Endothelial cell of umbilical vein (primary cell): Measurements from ENCODE around the gene ATOH1. TPM values are rescaled to one million over a fixed set of nuclear protein-coding genes. Genes with fewer than 3 reads are reported as not detected.

Source experiments
- Bru-seq: library from RNA; stranded (reverse); fragments of 400-500 nt; gene quantifications from one replicate; lab custom pipeline; 2021; lab: Mats Ljungman, UMichigan
- BruChase-seq, 2 experiments: library from RNA; stranded (reverse); fragments of 400-500 nt; gene quantifications; one replicate each; lab custom pipeline; 2021; lab: Mats Ljungman, UMichigan
- BruUV-seq: library from RNA; stranded (reverse); fragments of 400-500 nt; replicated peaks from 2 replicates; lab custom pipeline; 2021; lab: Mats Ljungman, UMichigan
- CTCF ChIA-PET: fragments of 300-600, 350-600 bp; sonication (Branson Sonifier 250); formaldehyde crosslinking; loops from one replicate; lab custom pipeline; 2021; ENCODE audit warnings: antibody characterized with exemption, inconsistent platforms; lab: Charles Lee
- POLR2A ChIA-PET: fragments of 300-600, 350-600 bp; sonication (Branson Sonifier 250); formaldehyde crosslinking; loops from one replicate; lab custom pipeline; 2021; ENCODE audit warnings: antibody characterized with exemption, inconsistent platforms; lab: Charles Lee
- DNase-seq: peaks from one replicate; pipeline ENCODE4 v3.0.0-alpha.2; 2011; ENCODE audit warnings: low read depth, low spot score
- FAIRE-seq: peaks from 2 replicates; lab custom pipeline; 2011; peaks lifted over from hg19 to GRCh38; lab: Jason Lieb, UNC
- H2AFZ ChIP-seq: 2 replicates; pipeline ENCODE4 v1.6.0; 2012; ENCODE audit warnings: low read depth, low read length, control low read depth, inconsistent platforms
- H3K27ac ChIP-seq: 2 replicates; pipeline ENCODE4 v1.5.1; 2011; ENCODE audit warnings: low read depth, mild to moderate bottlenecking, control low read depth, low read length, moderate library complexity; ENCODE audit not compliant: insufficient read depth
- H3K27me3 ChIP-seq, 2 experiments: 2 replicates each; pipeline versions ENCODE4 v1.6.0 to v1.6.1; 2011; ENCODE audit warnings: low read length in 2 of 2, mixed read lengths in 1 of 2; ENCODE audit not compliant: control insufficient read depth in 2 of 2, insufficient read depth in 2 of 2
- H3K36me3 ChIP-seq, 2 experiments: 2 replicates in 1 of 2; 3 replicates in 1 of 2; pipeline ENCODE4 v1.5.1; 2011; ENCODE audit warnings: low read length in 2 of 2, mild to moderate bottlenecking in 1 of 2, moderate library complexity in 1 of 2; ENCODE audit not compliant: control insufficient read depth in 2 of 2, insufficient read depth in 2 of 2; ENCODE audit errors: extremely low read depth in 1 of 2
- H3K4me1 ChIP-seq: 3 replicates; pipeline ENCODE4 v1.5.1; 2011; ENCODE audit warnings: mild to moderate bottlenecking, low read length; ENCODE audit not compliant: control insufficient read depth, insufficient read depth; ENCODE audit errors: extremely low read depth
- H3K4me2 ChIP-seq: 2 replicates; pipeline ENCODE4 v1.6.1; 2011; ENCODE audit warnings: low read length, control low read depth, mixed read lengths; ENCODE audit not compliant: insufficient read depth
- H3K4me3 ChIP-seq, 3 experiments: fragments of 200-600 bp in 1 of 3; sonication (generic), shearing (Covaris generic) in 1 of 3; replicated peaks in 1 of 3; 2 replicates each; pipeline ENCODE4 v1.5.1; 2011 to 2016; ENCODE audit warnings: control low read depth in 3 of 3, low read length in 3 of 3, mild to moderate bottlenecking in 2 of 3, inconsistent platforms in 1 of 3, low read depth in 1 of 3, moderate library complexity in 1 of 3; ENCODE audit not compliant: insufficient read depth in 1 of 3
- H3K79me2 ChIP-seq: 2 replicates; pipeline ENCODE4 v1.6.0; 2012; ENCODE audit warnings: low read length, inconsistent platforms; ENCODE audit not compliant: control insufficient read depth, insufficient read depth
- H3K9ac ChIP-seq: replicated peaks from 2 replicates; pipeline ENCODE3; 2011; ENCODE audit warnings: low read length, control low read depth; ENCODE audit not compliant: insufficient read depth; ENCODE audit errors: extremely low read depth
- H3K9me1 ChIP-seq: replicated peaks from 3 replicates; pipeline ENCODE4 v1.6.0; 2011; ENCODE audit warnings: mild to moderate bottlenecking, low read length; ENCODE audit not compliant: control insufficient read depth, insufficient read depth; ENCODE audit errors: extremely low read depth
- H3K9me3 ChIP-seq: replicated peaks from 2 replicates; pipeline ENCODE4 v1.5.1; 2012; ENCODE audit warnings: low read length, inconsistent platforms; ENCODE audit not compliant: control insufficient read depth, insufficient read depth
- H4K20me1 ChIP-seq: replicated peaks from 2 replicates; pipeline ENCODE3; 2011; ENCODE audit warnings: mild to moderate bottlenecking, low read length; ENCODE audit not compliant: control insufficient read depth, insufficient read depth; ENCODE audit errors: extremely low read depth
- EZH2 ChIP-seq: IDR thresholded peaks from 2 replicates; pipeline ENCODE4 v1.6.1; 2012; ENCODE audit warnings: borderline replicate concordance, low read depth, mild to moderate bottlenecking, moderate library complexity, low read length, inconsistent platforms; ENCODE audit not compliant: severe bottlenecking
- FOS ChIP-seq: IDR thresholded peaks from 2 replicates; pipeline ENCODE4 v1.6.1; 2011; ENCODE audit warnings: mild to moderate bottlenecking, low read length, moderate library complexity, borderline replicate concordance; ENCODE audit not compliant: insufficient read depth
- GATA2 ChIP-seq: IDR thresholded peaks from 2 replicates; pipeline ENCODE4 v1.7.0; 2011; ENCODE audit warnings: low read depth, mild to moderate bottlenecking, moderate library complexity, mixed read lengths, low read length; ENCODE audit not compliant: insufficient read length, insufficient read depth
- JUN ChIP-seq: IDR thresholded peaks from 2 replicates; pipeline ENCODE4 v1.6.1; 2011; ENCODE audit warnings: borderline replicate concordance, low read depth; ENCODE audit not compliant: insufficient read length, insufficient read depth
- MAX ChIP-seq: IDR thresholded peaks from 2 replicates; pipeline ENCODE4 v1.6.1; 2011; ENCODE audit not compliant: insufficient read depth, insufficient read length
- MYC ChIP-seq: IDR thresholded peaks from one replicate; pipeline ENCODE4 v1.6.1; 2011; ENCODE audit warnings: mild to moderate bottlenecking, low read depth, low read length
- POLR2A ChIP-seq: IDR thresholded peaks from 2 replicates; pipeline ENCODE4 v1.6.1; 2012; ENCODE audit warnings: low read depth, mild to moderate bottlenecking, control low read depth, low read length
- POLR2AphosphoS5 ChIP-seq: IDR thresholded peaks from 2 replicates; pipeline ENCODE4 v1.6.1; 2012; ENCODE audit warnings: low read depth, mild to moderate bottlenecking, control low read depth, low read length, moderate library complexity; ENCODE audit not compliant: insufficient read depth
- dilution Hi-C: fragments of 300-500 bp; cut with MboI; formaldehyde crosslinking; loops from one replicate; pipeline ENCODE4 v1.15.0; 2019; ENCODE audit warnings: low sequenced_read_pairs; ENCODE audit not compliant: extremely low pct_ligation_motif_present
- intact Hi-C: fragments of 100-400 bp; cut with micrococcal nuclease; formaldehyde crosslinking; loops from one replicate; pipeline ENCODE4 v1.10.0; 2022
- long read RNA-seq: library from polyadenylated mRNA; stranded (forward); transcript quantifications from one replicate; pipeline ENCODE4 v2.0.0, GENCODE V29; 2021
- polyA minus RNA-seq, 3 experiments: library from RNA; depleted of rRNA, polyadenylated mRNA; stranded (reverse); fragments of >200 nt; gene quantifications; 1 replicate in 1 of 3; 2 replicates in 2 of 3; pipeline ENCODE4 v1.2.3, GENCODE V29; 2011
- polyA plus RNA-seq, 4 experiments: library from polyadenylated mRNA; depleted of rRNA in 3 of 4; stranded (reverse) in 3 of 4; unstranded in 1 of 4; fragments of >200 nt; gene quantifications; 2 replicates each; pipeline versions ENCODE4 v1.2.1 to v1.2.3, GENCODE V29; 2011 to 2012; ENCODE audit warnings: missing spikeins in 1 of 4
- total RNA-seq: library from RNA; stranded (reverse); gene quantifications from 2 replicates; pipeline ENCODE4 v1.2.3, GENCODE V29; 2021
- TF ChIP-seq, protein P1 (sequence below), 2 donors: IDR thresholded peaks; 1 replicate in 1 of 2; 2 replicates in 1 of 2; pipeline ENCODE4 v1.5.1; 2011; ENCODE audit warnings: low read length in 2 of 2, mild to moderate bottlenecking in 2 of 2, moderate library complexity in 2 of 2, control low read depth in 1 of 2, inconsistent platforms in 1 of 2, low read depth in 1 of 2; ENCODE audit not compliant: insufficient read depth in 1 of 2; ENCODE audit errors: extremely low read depth in 1 of 2

ATOH1 gene
- total RNA-seq (not detected in 2 replicates), polyA plus RNA-seq (not detected in 2 replicates), polyA minus RNA-seq (not detected in 2 replicates), Bru-seq, nascent RNA (not detected), BruChase-seq, experiment 1, labeled RNA remaining after a 6-hour chase (percentile 17 among the genes with signal in this experiment), BruChase-seq, experiment 2, labeled RNA remaining after a 2-hour chase (not detected)
- polyA plus RNA-seq (2011; cell fraction: cytosol; rRNA removed) = not detected in 2 replicates
- polyA plus RNA-seq (2011; cell fraction: nucleus; rRNA removed) = not detected in 2 replicates
- not detected in 2 replicates for polyA plus RNA-seq (2012)
- not detected for polyA minus RNA-seq (2011; cell fraction: cytosol; rRNA and poly(A)+ RNA removed)
- not detected in 2 replicates for polyA minus RNA-seq (2011; cell fraction: nucleus; rRNA and poly(A)+ RNA removed)
- long read RNA-seq = 0 reads

DNA sequence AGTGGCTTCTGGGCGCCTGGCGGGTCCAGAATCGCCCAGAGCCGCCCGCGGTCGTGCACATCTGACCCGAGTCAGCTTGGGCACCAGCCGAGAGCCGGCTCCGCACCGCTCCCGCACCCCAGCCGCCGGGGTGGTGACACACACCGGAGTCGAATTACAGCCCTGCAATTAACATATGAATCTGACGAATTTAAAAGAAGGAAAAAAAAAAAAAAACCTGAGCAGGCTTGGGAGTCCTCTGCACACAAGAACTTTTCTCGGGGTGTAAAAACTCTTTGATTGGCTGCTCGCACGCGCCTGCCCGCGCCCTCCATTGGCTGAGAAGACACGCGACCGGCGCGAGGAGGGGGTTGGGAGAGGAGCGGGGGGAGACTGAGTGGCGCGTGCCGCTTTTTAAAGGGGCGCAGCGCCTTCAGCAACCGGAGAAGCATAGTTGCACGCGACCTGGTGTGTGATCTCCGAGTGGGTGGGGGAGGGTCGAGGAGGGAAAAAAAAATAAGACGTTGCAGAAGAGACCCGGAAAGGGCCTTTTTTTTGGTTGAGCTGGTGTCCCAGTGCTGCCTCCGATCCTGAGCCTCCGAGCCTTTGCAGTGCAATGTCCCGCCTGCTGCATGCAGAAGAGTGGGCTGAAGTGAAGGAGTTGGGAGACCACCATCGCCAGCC, at the start of gene ATOH1:
TSS of gene ATOH1 (plus strand) at position 422 of the 663 bp plus-strand sequence. CDS start at position 596, 174 bp downstream.
- Histone ChIP-seq H3K27me3 (peaks cover 63 to 80% of the 10 kb centered on the region in 2 experiments), H3K4me2 (peak within 1 kb of the TSS; percentile 39)
- no TSS peak for BruUV-seq

More for the DNA sequence above, at the start of gene ATOH1:
- H4K20me1 ChIP-seq = no peaks in the 10 kb centered on the region
- H3K9ac ChIP-seq = no peak within 1 kb of the TSS
- H3K36me3 ChIP-seq = no peaks in the 10 kb centered on the region
- POLR2A ChIA-PET = no interaction called here
- FAIRE-seq (no peak), DNase-seq (no peak)
- dilution Hi-C loops (no loop called here), intact Hi-C loops (no loop called here)
- TF ChIP-seq POLR2AphosphoS5 = no peak
- no peak for TF ChIP-seq POLR2A
- no peak for TF ChIP-seq MYC
- TF ChIP-seq EZH2 = no peak
- no peak for TF ChIP-seq JUN
- TF ChIP-seq, protein P1, sequence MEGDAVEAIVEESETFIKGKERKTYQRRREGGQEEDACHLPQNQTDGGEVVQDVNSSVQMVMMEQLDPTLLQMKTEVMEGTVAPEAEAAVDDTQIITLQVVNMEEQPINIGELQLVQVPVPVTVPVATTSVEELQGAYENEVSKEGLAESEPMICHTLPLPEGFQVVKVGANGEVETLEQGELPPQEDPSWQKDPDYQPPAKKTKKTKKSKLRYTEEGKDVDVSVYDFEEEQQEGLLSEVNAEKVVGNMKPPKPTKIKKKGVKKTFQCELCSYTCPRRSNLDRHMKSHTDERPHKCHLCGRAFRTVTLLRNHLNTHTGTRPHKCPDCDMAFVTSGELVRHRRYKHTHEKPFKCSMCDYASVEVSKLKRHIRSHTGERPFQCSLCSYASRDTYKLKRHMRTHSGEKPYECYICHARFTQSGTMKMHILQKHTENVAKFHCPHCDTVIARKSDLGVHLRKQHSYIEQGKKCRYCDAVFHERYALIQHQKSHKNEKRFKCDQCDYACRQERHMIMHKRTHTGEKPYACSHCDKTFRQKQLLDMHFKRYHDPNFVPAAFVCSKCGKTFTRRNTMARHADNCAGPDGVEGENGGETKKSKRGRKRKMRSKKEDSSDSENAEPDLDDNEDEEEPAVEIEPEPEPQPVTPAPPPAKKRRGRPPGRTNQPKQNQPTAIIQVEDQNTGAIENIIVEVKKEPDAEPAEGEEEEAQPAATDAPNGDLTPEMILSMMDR (IDR thresholded peaks at IDR 0.05; ENCODE audit: extremely low read depth in 1 of 2, insufficient read depth in 1 of 2, low read depth in 1 of 2, low read length in 2 of 2) = no peak
- no peak for TF ChIP-seq GATA2
- no peak for TF ChIP-seq FOS
- no peak for TF ChIP-seq MAX
- no peaks in the 10 kb centered on the region for H3K9me3 ChIP-seq
- CTCF ChIA-PET = no interaction called here
- H3K4me3 ChIP-seq = no peak within 1 kb of the TSS
- H2AFZ ChIP-seq = no peak within 1 kb of the TSS
- H3K27ac ChIP-seq = no peak within 1 kb of the TSS
- H3K79me2 ChIP-seq = no peaks in the 10 kb centered on the region
- H3K9me1 ChIP-seq = no peaks in the 10 kb centered on the region
- peaks cover 11% of the 10 kb centered on the region for H3K4me1 ChIP-seq
